HG02870 (cell line): Measurements from ENCODE around the gene HLA-DOA.

Source experiments
- ATAC-seq: cut with Tn5 transposase; IDR thresholded peaks from one replicate; pipeline ENCODE4 v1.9.1; 2021; ENCODE audit warnings: mild to moderate bottlenecking, moderate library complexity; ENCODE audit not compliant: unreplicated experiment

Gene HLA-DOA

DNA sequence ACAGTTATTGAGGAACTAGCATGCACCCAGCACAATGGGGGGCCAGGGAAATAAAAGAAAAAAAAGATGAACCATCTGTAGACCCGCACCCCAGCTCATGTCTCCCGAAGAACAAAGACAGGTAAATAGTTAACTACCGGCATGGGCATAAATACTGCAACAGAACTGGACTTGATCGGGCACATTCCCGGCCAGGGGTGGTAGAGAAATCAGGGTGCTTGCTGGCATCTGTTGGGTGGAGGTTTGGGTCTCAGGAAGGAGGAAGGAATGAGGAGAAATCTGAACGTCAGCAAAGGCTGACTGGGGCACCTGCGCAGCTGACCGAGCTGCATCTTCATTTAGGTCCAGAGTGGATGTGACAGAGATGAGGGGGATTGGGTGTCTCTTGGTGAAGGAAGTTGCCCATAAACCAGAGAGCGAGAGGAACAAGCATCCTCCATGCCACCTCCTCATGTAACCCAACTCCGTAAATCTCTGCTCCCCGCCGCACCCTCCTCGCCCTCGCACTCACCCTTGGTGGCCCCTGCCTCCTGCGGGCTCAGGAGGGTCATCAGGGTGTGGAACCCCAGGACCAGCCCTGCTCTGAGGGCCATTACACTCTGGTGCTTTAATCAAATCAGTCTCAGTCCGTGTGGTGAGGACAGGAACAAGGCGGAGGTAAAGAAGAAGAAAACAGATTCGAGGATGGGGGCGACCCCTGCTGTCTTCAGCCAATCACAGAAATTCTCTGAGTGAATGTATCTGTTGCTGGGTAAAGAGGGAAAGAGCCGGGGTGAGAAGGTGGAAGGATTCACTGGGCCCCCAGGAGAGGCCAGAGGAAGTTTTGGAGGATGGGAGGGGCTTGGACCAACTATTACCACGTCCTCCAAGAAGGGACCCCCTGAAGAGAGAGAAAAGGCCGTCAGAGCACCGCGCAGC is at the start of gene HLA-DOA:
Gene HLA-DOA (minus strand): TSS at position 648 of the 918 bp plus-strand sequence.
- ATAC-seq: peak; percentile 86

- no peak for ATAC-seq
These were observed 48.1 kb upstream of the HLA-DOA start for GRCh38 chr6:33057222-33058150.

GRCh38 chr6:33053230-33053629 is 43.8 kb upstream of the HLA-DOA start:
- ATAC-seq: no peak

- ATAC-seq: no peak
These were observed 43.2 kb upstream of the HLA-DOA start for GRCh38 chr6:33052627-33053026.

- no peak for ATAC-seq
These were observed 40.8 kb upstream of the HLA-DOA start for GRCh38 chr6:33050014-33050810.

DNA sequence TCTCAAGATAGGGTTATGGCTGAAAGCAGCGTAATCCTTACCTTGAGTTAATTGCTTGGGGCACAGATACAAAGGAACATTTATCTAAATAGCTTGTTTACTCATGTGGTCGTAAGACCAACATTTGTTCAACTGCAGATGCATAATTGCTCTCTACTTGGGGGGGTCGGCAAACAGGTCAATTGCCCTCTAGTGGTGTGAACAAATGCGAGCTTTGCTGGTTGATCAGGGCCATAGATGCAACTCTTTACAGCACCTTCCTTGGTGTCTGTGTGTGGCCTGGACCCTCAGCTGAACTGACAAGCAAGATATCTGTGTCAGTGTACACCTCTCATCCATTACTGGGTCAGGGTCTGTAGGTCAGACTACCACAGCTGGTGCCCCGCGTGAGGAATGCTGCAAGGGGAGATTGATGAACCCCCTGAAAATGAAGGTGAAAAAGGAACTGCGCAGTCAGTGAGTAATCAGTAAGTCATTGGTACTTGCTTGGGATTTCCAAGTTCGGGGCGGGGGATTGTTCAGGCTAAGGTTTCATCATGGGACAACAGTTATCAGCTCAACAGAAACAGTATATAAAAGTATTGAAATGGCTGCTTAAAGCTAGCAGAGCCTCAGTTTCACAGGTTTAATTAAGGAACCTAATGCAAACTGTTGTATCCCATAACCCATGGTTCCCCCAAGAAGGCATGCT is 40.1 kb upstream of the HLA-DOA start:
- ATAC-seq: no peak

GRCh38 chr6:33040157-33040556 is 30.8 kb upstream of the HLA-DOA start:
- ATAC-seq: no peak

- no peak for ATAC-seq
These were observed 27.1 kb upstream of the HLA-DOA start for GRCh38 chr6:33036535-33036934.

GRCh38 chr6:33034554-33034953 is 25.2 kb upstream of the HLA-DOA start:
- no peak for ATAC-seq

DNA sequence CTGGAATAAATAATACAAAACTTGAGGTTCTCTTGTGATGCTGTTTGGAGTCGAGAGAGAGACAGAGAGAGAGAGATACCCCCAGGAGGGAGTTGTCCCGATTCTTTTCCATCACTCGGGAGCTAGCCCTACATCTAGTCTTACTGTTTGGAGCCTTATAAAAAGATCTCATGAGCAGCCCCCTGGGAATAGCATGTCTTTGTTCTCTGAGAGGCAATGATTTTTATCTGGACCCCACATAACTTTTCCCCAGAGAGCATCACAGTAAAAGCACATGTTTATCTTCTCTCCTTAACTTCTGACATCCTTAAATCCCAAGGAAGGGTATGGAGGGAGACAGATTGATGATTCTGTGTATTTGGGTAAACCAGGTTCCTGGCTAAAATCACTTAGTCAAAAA is 20.9 kb upstream of the HLA-DOA start:
- no peak for ATAC-seq

DNA sequence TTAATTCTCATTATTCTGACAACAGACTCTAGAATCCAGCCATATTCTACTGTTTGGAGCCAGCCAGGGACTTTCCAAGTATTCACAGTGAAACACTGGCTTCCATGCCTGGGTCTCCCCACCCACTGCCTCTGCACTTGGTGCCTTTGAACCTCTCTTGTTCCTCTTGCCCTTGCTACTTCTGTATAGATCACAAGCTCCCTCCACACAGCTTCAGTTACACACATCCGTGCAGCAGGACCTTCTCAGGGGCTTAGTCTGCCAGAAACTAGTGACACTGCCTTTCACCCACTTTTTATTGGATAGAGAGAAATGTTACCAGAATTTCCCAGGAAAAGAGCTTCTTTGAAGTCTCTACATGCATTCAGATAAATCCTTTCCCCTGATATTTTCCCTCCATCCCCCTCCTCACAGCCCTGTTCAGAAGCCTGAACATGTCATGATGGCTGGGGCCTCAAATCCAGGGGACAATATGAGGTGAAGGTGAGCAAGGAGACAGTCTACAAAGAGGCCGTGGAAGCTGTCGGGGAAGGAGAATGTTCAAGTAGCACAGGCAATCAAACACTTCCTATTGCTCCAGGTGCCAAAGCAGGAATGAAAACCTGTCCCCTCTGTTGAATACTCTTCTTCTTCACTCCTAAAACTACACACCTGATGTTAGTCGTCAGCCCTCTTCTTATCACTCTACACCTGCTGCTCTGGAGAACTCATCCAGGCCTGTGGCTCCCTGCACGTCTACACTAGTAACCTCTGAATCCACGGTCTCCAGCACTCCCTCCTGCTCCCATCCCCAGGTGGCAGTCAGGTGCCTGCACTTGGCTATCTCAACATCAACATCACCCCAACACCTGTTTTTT is 20.2 kb upstream of the HLA-DOA start:
- ATAC-seq: peak; percentile 80

- no peak for ATAC-seq
These were observed 18.9 kb upstream of the HLA-DOA start for GRCh38 chr6:33028220-33028849.

GRCh38 chr6:33024521-33024920 is 15.1 kb upstream of the HLA-DOA start:
- ATAC-seq: no peak

DNA sequence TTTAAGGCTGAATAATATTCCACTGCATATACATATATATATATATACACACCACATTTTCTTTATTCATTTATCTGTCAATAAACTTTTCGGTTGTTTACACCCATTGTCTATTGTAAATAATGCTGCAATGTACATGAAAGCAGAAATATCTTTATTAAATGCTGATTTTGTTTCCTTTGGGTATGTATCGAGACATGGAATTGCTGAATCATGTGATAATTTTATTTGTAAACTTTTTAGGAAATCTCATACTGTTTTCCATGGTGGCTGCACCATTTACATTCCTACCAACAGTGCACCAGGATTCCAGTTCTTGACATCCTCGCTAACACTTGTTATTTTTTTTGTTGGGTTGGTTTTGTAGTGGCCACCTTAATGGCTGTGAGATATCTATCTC is 14.1 kb upstream of the HLA-DOA start:
- no peak for ATAC-seq

- ATAC-seq: no peak
These were observed 12.5 kb upstream of the HLA-DOA start for GRCh38 chr6:33021917-33022316.

DNA sequence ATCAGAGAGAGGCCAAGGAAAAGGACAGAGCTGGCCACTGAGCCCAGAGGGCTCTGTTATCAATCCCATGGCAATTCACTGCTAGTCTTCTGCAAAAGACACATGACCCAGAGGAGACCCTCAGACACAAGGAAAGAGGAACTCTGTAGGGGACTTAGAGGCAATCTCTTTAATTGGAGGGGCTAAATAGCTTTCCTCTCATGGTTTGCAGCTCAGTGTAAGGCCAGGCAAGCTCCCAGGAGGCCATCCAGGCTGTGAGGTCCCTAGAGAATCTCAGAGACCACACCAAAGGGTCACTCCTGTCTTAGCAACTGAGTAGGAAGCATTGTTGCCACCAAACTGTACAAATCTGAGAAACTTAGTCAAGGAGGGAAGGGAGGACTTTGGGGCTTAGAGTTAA is 10.0 kb upstream of the HLA-DOA start:
- no peak for ATAC-seq

GRCh38 chr6:33018904-33019303 is 9.5 kb upstream of the HLA-DOA start:
- no peak for ATAC-seq

DNA sequence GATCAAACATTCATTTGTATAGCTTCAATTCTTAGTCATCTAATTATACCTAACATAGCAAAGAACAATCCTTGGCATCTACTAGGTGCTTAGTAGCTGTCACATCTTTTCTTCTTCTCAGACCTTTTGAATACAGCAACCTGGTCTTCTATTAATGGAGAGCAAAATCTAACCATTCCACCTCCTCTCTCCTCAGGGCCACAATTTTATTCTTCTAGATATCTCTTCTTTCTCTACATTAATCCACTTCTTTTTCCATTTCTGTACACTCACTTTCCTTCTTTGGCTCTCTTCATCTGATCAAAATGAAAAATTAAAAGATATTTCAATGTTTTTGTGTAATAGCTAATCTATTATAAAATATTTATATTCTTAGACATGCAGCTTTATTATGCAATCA is 9.0 kb upstream of the HLA-DOA start:
- ATAC-seq: no peak
